ENCODE results near the gene PKMYT1. TPM values are rescaled to one million over a fixed set of nuclear protein-coding genes. Genes with fewer than 3 reads are reported as not detected.

PKMYT1 gene
- total and polyA plus RNA-seq, 9 of the 15 experiments (the other 6 are each of a cell fraction or from before 2014, with no cell fraction given), result 8.7 to 201 (median 37.8) TPM

GRCh38 chr16:2981899-2982250 lies 1.6 kb upstream of the PKMYT1 start:
- Histone ChIP-seq H3K27me3 (ENCODE audit: control insufficient read depth in 2 of 2, insufficient read depth in 2 of 2, low read length in 2 of 2) (no peaks in the 10 kb centered on the region), H3K4me3 (peak overlapping the region; percentile 63), H2AFZ (ENCODE audit: low read depth, low read length) (peak overlapping the region; percentile 72), H3K79me2 (ENCODE audit: control insufficient read depth, insufficient read depth, low read length) (peaks cover 41% of the 10 kb centered on the region), H3K9ac (ENCODE audit: insufficient read depth in 1 of 2, low read depth in 2 of 2, low read length in 2 of 2) (peak overlapping the region; percentile 97 to 100), H3K36me3 (ENCODE audit: control insufficient read depth, insufficient read depth, low read length) (peaks cover 26% of the 10 kb centered on the region; the same call in 2 of the 3 replicates), H3K4me2 (ENCODE audit: insufficient read depth, low read length) (peak overlapping the region; percentile 97), H3K27ac (ENCODE audit: extremely low read depth, low read depth, low read length) (peak overlapping the region; percentile 99), H4K20me1 (replicated peaks; ENCODE audit: control insufficient read depth, insufficient read depth, low read length) (no peaks in the 10 kb centered on the region), H3K9me1 (ENCODE audit: control insufficient read depth, insufficient read depth, low read length) (no peaks in the 10 kb centered on the region), H3K4me1 (replicated peaks in 1 of 2; ENCODE audit: control insufficient read depth in 2 of 2, insufficient read depth in 2 of 2, low read length in 2 of 2) (peaks cover 19 to 77% of the 10 kb centered on the region in 2 experiments), H3K9me3 (replicated peaks; ENCODE audit: control insufficient read depth, insufficient read depth, low read depth, low read length) (no peaks in the 10 kb centered on the region)
- in situ Hi-C loops (cut with MboI) (no loop called here), intact Hi-C loops (cut with micrococcal nuclease) (loop anchor here (2.0 to 5.0 kb wide), 4 partner anchors 13 to 110 kb away; partner anchors contain the start of gene PAQR4)
- FAIRE-seq, result no peak
- peak; percentile 49 to 69 (median 52) for DNase-seq (ENCODE audit: extremely low read depth in 1 of 4, low spot score in 3 of 4)
- ChIA-PET CTCF (ENCODE audit: low intra/inter-chr PET ratio) (interaction anchor here (0.5 to 0.6 kb wide), 2 partner anchors 106 to 1326 kb away, joined by 3 to 6 read pairs; no protein-coding TSS in a partner anchor), POLR2A (interaction anchor here (0.8 to 3.5 kb wide), 9 partner anchors 9 to 98 kb away, joined by 3 to 23 read pairs (median 4); partner anchors contain the start of genes FLYWCH2 and PAQR4)
- 0% methylated on average over 4 of the region's 4 CpGs for WGBS (ENCODE audit: insufficient coverage, low coverage, missing lambda C conversion rate)
- no TSS peak for BruUV-seq (replicated peaks)
- peak; percentile 5 for ATAC-seq
- peak; percentile 3; the same call in 1 of the 2 replicates for TF ChIP-seq KLF16 (IDR thresholded peaks at IDR 0.05)
- TF ChIP-seq ELF4 (CRISPR knock-in tag; IDR thresholded peaks at IDR 0.05), result 0 out of 2 replicates have a peak, but pooled peaks have one; percentile 41
- no peak for TF ChIP-seq RBM39 (optimal IDR thresholded peaks at IDR 0.05; ENCODE audit: low read depth, low read length)
- 0 out of 2 replicates have a peak, but pooled peaks have one; percentile 43 for TF ChIP-seq CTBP1 (IDR thresholded peaks at IDR 0.05; ENCODE audit: borderline replicate concordance)
- TF ChIP-seq, protein P1, sequence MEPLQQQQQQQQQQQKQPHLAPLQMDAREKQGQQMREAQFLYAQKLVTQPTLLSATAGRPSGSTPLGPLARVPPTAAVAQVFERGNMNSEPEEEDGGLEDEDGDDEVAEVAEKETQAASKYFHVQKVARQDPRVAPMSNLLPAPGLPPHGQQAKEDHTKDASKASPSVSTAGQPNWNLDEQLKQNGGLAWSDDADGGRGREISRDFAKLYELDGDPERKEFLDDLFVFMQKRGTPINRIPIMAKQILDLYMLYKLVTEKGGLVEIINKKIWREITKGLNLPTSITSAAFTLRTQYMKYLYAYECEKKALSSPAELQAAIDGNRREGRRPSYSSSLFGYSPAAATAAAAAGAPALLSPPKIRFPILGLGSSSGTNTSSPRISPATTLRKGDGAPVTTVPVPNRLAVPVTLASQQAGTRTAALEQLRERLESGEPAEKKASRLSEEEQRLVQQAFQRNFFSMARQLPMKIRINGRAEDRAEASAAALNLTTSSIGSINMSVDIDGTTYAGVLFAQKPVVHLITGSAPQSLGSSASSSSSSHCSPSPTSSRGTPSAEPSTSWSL (CRISPR knock-in tag; IDR thresholded peaks at IDR 0.05; ENCODE audit: borderline replicate concordance), result 0 out of 2 replicates have a peak, but pooled peaks have one; percentile 51
- no peak for TF ChIP-seq FOXK1 (CRISPR knock-in tag; IDR thresholded peaks at IDR 0.05; ENCODE audit: borderline replicate concordance)
- TF ChIP-seq VEZF1 (CRISPR knock-in tag; IDR thresholded peaks at IDR 0.05), result peak; percentile 35; the same call in 1 of the 2 replicates
- no peak for TF ChIP-seq ZNF589 (CRISPR knock-in tag; IDR thresholded peaks at IDR 0.05; ENCODE audit: low read depth)
- TF ChIP-seq SMAD1 (IDR thresholded peaks at IDR 0.05; ENCODE audit: low read depth, low read length, partially characterized antibody), result no peak
- peak in 1 of 2 experiments; percentile 50; a peak in 1 of 4 replicates for TF ChIP-seq HDAC1 (IDR thresholded peaks at IDR 0.05)
- TF ChIP-seq TCF3 (CRISPR knock-in tag; IDR thresholded peaks at IDR 0.05), result peak; percentile 14; the same call in 1 of the 2 replicates
- peak; percentile 40 for TF ChIP-seq TBP (optimal IDR thresholded peaks at IDR 0.05; ENCODE audit: low read depth, low read length)
- peak; percentile 47 to 48; a peak in 2 of 4 replicates for TF ChIP-seq FOXK2 (conservative IDR thresholded peaks at IDR 0.05 in 1 of 2, IDR thresholded peaks at IDR 0.05 in 1 of 2; ENCODE audit: low read depth in 2 of 2)
- no peak for TF ChIP-seq NFXL1 (CRISPR knock-in tag; IDR thresholded peaks at IDR 0.05)
- 0 out of 2 replicates have a peak, but pooled peaks have one; percentile 7 for TF ChIP-seq NFIC (IDR thresholded peaks at IDR 0.05)
- no peak for TF ChIP-seq MYC (IDR thresholded peaks at IDR 0.05; ENCODE audit: low read depth, low read length)
- TF ChIP-seq MYC (CRISPR knock-in tag; IDR thresholded peaks at IDR 0.05; ENCODE audit: borderline replicate concordance, low read depth), result no peak
- TF ChIP-seq PKNOX1 (IDR thresholded peaks at IDR 0.05), result no peak
- 0 out of 4 replicates have a peak, but pooled peaks of 1 of the 2 experiments have one; percentile 40 for TF ChIP-seq CSDE1 (IDR thresholded peaks at IDR 0.05)
